C1 segment of cervical spinal cord (tissue), 14 donors: ENCODE results near the gene EPS8.
A peak's percentile ranks its signal among the peaks of the same experiment; 100 is the strongest.
"Not testable (repeated sequence)": the region's sequence is repeated elsewhere in the genome, so short reads cannot be mapped to it uniquely, and the experiment has no call there.

Experiments
- DNase-seq, 14 donors: peaks; one replicate each; lab custom pipeline; 2025; lab: John Stamatoyannopoulos, UW

The EPS8 gene

DNA sequence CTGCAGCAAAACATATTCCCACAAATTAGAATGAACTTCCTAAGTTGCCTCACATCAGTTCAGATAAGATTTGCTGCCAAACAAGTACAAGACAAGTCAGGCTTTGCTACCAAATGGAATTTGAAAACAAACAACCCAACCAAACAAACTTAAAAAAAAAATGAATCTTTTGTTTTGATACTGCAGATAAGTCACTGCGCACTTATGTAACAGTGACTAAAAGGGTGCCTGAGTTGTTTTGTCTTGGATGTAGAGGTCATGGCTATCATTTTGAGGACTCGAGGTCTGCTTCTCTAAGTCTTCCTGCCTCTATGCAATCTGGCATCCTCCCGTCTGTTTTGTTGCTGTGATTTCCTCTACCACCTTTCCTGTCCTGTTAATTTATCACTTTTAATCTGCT, 11.1 kb upstream of the EPS8 start:
- DNase-seq = no peak

DNA sequence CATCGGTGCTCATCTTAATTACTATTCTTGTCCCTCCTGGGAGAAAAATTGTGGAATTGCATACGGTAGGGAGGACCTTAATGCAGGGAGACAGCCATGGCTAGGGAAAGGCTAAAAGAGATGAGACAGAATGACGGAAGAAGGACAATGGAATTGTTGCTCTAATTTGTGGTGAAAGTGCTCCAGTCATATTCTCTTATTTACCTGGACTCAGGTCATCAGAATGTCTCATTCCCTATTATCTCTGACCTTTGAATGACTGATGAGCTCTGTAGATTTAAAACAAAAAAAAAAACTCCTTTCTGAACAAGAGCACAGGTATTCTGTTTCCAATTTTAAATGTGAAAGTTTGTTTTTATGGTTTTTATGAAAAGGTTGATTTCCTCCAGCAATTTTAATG, 8.6 kb upstream of the EPS8 start:
- no peak for DNase-seq

DNA sequence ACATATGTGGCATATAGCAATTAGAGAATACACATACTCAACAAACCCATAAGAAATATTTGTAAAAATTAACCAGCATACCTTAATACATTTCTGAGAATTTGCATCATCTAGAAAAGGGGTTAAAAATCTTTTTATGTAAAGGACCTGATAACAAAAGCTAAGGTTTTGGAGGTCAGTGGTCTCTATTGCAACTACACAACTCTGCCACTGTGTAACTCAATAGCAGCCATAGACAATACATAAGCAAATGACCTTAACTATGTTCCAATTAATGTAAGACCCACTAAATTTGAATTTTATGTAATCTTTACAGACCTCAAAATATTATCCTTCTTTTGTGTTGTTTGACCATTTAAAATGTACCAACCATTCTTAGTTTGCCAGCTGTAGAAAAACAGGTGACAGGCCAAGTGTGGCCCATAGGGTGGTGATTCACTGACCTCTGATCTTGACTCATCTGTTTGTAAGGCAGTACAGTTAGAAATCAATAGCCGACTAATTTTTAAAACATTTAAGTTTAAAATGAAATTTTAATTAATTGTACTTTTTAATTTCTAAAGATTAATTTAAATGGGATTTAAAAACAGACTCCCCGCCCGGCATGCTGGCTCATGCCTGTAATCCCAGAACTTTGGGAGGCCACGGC, 7.4 kb upstream of the EPS8 start:
- no peak for DNase-seq

DNA sequence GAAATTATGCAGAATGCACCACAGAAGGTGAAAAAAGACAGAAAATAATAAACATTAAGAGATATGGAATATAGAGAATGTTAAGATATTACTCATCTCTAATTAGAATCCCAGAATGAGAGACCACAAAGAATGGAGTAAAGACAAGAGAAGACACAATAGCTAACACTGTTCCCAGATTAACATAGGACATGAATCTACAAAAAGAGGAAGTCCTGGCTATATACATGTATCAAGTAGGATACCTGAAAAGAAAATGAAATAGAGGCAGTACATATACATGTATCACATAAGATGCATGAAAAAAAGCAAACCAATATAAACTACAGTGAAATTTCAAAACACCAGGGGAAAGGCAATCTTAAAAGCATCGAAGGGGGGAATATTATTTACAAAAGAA, 5.6 kb upstream of the EPS8 start:
- DNase-seq = no peak

DNA sequence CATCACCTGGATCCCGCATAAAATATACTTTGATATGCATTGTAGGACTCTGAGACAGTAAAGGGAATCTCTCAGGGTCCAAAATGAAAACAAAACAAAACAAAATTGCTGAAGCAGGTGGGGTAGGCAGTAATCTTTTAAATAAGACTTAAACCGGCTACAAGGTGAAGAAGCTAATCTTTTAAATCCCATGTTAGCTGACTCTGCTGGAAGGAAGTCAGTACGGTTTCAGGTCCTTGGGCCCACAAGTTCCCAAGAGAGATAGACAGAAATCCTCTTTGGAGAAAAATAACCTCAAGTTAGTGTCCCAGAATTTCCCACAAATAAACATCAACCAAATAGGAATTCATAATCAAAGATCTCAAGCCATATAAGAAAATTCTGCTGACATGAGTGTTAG, 5.0 kb upstream of the EPS8 start:
- DNase-seq = no peak

DNA sequence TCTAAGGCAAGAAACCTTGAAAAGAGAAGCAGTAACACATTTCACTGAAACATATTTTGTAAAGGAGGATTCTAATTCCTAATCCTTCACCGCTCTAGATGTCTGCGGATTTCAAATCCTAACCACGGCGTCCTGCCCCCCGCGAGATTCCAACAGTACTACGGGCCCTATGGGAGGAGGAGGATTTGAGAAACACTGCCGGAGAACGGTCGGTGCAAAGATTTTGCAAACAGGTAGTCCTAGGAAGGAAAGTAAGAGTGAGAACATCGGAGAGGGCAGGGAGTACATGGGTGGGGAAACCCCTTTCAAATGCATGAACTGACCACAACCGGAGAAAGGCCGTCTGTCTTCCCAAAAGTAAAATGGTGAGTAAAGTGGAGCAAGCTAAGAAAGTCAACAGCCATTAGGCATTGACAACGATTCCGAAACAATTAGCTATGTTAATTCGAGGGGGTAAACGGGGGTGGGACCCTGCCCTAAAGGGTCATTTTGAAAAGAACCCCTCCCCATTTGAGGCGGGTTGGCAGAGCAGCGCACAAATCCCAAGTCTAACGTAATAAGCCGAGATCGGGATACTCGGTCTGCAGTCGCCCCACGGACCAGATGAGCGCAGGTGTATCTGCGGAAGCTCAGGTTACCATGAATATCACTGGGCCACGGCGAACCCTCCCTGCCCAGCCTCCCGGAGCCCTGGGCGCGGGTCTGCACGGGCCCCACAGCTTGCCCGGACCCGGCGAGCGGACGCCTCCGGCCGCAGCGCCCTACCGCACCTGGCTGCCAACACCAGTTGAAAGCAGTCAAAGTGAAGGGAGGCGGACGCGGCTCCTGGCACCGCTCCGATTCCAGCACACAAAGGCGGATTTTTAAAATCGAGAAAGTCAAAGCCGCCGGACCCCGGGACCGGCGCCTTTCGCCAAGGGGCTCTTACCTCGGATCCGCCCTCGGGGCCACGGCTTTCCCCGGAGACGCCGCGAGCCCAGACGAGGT, 662 bp downstream of the EPS8 start:
- DNase-seq = peak in 8 of 14 donors; percentile 18 to 74 (median 62)

DNA sequence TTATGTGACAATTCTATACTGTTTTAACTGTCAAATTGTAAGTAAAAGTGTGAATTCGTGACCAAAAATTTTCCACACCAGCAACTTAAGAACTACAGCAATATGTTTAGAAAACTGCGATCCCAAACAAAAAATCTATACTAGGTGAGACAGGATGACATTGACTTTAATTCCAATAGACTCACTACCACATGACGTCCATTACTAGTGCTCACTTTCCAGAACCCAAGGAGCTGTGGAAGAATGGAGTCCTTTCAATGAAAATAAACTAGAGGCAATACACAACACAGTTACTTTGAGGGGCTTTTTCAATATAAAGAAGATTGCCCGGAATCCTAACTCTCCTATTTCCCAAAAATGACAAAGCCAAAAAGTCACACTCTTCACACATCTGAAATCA, 1.4 kb downstream of the EPS8 start:
- no peak for DNase-seq

DNA sequence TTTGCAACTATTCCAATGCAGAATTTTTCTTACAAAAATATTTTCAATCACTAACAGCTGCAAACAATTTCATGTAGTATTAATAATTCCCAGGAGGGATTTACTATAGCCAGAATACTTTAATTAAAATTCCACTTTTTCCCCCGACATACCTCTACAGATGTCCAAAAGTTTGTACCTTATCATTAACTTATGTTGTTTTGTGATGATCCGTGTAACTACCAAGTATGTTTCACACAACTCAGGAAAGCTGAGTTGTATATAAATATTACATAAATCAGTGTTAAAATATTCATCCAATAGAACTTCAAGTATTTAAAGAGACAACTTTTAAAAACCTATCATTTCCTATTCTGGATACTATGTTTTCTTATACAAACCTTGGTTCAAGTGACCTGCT, 2.4 kb downstream of the EPS8 start:
- no peak for DNase-seq

DNA sequence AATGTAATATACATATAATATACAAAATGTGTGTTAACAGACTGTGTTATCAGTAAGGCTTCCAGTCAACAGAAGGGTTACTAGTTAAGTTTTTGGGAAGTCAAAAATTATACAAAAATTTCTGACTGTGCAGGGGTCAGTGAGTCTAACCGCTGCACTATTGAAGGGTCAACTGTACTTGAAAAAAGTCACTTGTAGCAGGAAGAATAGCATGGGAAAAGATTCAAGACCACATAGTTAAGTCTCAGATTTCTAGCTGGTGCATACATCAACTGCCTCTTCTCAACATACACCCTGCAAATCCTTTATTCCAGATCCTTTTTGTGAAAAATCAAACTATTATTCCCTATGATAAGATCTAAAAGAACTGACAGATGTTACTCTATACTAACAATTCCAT, 5.9 kb downstream of the EPS8 start:
- no peak for DNase-seq

DNA sequence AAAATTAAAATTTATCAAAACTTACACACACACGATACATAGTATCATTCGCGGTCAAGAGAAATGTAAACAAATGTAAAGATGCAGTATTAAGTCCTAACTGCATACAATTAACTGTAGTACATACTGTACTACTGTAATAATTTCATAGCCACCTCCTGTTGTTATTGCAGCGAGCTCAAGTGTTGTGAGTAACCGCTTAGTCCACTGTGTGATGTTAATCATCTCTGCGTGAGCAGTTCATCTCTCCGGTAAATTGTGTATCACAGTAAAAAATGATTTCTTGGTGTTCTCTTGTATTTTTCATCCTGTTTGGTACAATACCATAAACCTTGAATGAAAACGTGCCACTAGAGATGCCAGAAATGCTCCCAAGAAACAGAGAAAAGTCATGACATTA, 6.5 kb downstream of the EPS8 start:
- no peak for DNase-seq

DNA sequence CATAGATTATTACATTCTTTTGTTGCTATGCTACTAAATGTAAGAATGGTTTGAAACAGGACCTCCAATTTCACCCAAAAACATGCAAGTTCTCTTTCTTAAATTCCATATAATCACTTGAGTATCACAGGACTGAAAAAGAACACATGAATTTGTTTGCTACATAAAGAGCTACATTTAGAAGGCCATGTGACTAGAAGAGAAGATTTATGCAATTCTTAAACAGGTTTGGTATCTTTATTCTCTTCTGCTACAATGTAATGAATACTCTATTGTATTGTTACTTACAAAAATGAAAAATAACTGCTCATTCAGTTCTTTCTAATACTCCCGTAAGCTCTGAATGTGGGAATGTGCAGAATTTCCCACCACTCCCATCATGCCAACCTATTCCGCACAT, 9.3 kb downstream of the EPS8 start:
- no peak for DNase-seq

DNA sequence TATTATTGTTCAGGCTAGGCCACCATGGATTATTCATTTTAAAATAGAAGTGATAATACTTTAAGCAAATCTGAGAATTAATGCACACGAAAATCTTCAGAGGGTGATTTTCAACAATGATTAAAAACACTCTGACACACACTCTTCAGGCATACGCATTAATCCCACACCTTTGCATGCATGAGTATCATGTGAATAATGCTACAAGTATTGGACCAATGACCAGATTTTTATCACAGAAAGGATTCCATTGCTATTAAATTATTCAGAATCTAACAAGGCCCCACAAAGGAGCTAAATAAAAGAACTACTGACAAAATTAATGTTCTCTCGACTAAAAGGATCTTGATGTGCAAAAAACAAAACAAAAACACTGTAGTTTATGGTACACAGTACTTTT, 11.1 kb downstream of the EPS8 start:
- DNase-seq = no peak

DNA sequence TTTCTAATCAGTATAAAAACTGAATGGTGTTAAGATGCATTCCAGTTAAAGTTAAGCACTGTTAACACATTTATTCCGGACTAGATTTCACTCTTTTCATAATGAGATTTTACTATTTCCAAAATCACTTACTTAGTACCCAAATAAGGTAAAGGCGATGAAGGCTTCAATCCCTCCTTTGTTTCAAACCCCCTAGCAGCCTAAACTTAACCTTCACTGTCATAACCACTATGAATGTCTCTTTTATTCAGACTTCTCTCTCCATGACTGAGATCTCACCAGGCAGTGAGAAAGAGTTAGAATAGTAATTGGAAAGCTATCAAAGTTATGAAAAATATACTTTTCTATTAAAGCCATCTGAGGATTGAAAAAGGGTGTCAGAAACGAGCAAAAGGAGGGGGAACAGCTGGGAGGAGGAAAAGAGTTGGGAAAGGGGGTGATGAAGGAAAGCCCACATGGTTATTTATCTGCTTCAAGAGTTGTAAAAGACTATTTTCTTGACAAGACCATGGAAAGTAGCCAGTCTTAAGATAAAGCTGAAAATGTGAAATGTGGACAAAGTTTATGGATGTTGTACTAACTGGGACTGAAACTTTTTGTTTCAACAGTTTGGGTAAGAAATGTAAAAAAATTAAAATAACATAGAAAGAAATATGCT, 11.7 kb downstream of the EPS8 start:
- no peak for DNase-seq

DNA sequence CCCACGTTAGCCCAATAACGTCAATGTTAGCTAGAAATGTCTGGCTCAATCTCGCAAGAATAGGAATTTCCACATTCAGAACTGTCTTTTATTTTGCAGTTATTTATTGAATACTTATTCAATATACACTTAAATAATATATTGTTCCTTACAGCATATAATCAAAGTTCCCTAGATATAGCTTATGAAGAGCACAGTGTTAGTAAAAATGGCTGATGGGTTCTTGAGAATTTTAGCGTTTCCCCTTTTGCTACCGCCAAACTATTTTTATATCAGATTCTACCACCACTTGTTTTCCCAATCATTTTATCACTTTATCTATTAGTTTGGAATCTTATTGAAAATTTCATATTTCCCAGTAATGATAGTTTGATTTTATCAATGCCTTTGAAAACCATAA, 12.7 kb downstream of the EPS8 start:
- no peak for DNase-seq

DNA sequence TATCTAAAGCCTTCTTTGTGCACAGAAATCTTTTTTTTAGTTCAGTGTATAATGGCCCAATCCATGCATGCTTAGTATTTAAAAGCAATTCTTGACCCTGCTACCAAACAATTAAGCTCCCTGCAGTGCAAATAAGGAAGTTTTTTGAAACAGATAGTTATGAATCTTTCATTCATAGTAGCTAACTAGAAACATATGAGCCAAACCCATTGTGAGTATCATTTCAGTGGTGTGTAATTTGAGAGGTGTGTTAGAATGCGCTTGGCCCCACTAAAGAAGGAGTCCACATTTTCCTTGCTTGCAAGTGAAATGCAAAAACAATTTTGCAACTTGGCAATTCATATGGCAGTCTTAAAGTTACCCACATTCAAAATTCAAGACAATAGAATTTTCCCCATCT, 14.4 kb downstream of the EPS8 start:
- no peak for DNase-seq

DNA sequence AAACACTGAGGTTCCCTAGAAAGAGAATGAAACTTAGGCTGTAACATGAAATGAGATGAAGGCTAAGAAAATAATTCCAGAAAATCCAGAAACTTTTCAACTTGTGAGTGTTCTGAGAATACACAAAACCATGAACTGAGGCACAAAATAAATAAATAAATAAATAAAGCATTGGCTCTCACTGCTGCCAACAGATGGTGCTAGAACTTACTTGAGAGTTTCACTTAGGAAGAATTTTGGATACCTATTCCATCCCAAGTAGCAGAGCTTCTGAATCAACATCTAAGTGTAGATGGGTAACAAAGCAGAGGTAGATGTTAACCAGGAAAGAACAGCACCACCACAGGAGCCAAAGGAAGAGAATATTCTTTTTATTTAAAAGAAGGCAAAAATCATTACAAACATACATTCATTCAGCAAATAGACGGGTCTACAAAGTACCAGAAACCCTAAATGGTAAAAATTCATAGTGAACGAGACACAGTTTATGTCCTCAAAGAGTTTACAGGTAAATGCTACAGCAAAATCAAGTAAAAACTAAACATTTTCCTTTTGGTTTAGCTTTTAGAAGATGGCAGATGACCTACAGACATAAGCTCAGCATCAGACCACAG, 16.7 kb downstream of the EPS8 start:
- no peak for DNase-seq

DNA sequence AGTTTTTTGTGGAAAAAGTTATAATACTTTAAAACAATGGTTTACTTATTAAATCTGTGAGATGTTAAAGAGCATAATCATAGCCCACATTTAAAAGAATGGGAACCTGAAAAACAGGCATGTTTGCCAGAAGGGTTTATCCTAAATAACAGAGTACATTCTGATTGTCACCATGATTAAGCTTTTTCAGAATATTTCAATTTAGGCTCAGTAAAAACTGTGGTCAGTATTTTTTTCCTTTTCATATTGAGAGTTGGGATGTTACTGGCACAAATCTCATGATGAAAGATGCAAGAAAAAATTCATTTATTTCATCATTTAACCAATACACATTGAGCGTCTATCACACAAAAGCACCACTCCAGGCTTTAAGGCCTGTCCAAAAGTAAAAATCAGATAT, 18.6 kb downstream of the EPS8 start:
- no peak for DNase-seq

DNA sequence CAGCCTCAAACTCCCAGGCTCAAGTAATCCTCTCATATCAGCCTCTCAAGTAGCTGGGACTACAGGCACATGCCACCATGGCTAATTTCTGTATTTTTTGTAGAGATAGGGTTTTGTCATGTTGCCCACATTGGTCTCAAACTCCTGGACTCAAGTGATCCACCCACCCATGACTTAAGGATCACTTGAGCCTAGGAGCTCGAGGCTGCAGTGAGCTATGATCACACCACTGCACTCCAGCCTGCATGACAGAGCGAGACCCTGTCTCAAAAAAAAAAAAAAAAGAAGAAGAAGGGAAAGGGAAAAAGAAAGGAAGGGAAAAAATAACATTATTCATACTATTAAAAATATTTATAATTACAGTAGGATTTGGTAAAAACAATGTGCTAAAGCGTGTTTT, 19.2 kb downstream of the EPS8 start:
- DNase-seq = no peak

DNA sequence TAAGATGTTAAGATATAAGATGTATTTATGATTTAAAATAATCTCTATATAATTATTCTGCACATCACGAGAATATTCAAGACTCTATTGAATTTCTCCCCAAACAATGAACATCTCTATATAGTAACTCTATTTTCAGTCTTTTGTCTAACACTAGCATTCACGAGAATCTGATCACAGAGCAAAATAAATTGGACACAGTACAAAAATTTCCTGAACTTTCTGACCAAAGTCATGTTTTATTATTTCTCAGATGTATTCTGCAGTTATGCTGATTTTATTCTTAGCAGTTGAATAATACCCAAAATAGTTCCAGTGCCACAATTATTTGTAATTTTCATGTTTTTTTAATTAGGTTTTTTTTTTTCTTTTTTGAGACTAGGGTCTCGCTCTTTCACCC, 19.6 kb downstream of the EPS8 start:
- no peak for DNase-seq

DNA sequence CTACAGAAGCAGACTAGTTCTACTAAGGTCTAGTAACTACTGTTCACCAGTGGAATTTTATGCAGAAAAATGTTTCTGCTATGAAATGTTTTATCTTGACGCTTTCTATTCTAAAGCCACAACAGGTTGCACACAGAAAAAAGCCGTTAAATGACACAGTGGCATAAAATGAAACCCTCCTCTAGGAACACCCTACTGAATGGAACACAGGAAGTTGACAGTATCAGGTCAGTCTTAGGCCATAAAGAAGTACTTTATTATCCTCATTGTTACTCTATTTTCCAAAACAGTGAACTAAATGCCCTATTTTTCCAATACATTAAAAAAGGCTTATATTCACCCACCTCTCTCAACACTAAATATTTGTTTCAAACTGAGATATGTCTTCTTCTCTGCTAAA, 21.9 kb downstream of the EPS8 start:
- DNase-seq = no peak

DNA sequence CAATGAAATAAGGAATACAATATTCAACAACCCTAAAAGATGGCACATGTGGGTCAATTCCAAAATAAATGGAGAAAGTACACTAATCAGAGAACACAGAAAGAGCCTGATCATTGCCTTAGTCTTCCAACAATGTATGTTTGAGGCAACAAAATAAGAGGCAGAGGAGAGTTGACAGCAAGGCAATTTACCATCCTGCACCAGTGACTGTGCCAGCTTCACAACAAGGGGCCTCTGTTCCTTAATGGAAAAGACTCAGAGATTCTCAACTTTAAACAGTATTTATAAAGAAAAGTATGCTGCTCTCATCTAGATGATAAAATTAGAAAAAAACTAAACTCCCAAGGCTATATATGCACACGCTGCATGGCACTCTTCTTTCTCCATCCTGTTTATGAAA, 25.9 kb downstream of the EPS8 start:
- DNase-seq = no peak

DNA sequence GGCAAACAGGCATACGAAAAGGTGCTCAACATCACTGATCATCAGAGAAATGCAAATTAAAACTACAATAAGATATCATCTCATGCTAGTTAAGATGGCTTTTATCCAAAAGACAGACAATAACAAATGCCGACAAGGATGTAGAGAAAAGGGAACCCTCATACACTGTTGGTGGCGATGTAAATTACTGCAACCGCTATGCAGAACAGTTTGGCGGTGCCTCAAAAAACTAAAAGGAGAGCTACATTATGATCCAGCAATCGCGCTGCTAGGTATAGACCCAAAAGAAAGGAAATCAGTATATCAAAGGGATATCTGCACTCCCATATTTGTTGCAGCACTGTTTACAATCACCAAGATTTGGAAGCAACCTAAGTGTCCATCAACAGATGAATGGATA, 27.0 kb downstream of the EPS8 start:
- DNase-seq = not testable (repeated sequence)
